ENCODE measurements around the gene VTI1B.

DNA sequence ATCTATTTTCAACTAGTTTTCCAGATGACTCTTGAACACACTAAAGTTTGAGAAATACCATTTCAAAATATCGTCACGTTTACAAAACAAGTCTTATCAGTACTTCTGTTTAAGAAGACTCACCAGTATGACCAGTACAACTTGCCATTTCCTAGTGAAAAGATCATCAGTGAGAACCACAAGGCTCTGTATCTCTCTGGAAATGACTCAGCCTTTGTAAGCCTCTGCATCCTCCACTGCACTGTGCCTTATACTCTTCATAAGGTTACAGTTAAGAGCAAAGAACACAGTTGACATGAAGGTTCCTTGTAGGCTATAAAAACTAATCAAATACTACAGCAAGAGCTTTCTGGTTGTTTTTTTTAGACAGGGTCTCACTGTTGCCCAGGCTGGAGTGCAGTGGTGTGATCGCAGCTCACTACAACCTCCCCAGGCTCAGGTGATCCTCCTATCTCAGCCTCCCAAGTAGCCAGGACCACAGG lies 5.7 kb upstream of the VTI1B start:
- TF ChIP-seq, protein P1, sequence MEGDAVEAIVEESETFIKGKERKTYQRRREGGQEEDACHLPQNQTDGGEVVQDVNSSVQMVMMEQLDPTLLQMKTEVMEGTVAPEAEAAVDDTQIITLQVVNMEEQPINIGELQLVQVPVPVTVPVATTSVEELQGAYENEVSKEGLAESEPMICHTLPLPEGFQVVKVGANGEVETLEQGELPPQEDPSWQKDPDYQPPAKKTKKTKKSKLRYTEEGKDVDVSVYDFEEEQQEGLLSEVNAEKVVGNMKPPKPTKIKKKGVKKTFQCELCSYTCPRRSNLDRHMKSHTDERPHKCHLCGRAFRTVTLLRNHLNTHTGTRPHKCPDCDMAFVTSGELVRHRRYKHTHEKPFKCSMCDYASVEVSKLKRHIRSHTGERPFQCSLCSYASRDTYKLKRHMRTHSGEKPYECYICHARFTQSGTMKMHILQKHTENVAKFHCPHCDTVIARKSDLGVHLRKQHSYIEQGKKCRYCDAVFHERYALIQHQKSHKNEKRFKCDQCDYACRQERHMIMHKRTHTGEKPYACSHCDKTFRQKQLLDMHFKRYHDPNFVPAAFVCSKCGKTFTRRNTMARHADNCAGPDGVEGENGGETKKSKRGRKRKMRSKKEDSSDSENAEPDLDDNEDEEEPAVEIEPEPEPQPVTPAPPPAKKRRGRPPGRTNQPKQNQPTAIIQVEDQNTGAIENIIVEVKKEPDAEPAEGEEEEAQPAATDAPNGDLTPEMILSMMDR (conservative IDR thresholded peaks at IDR 0.05) = no peak
- no peak for TF ChIP-seq EZH2 (IDR thresholded peaks at IDR 0.05; ENCODE audit: low read depth)
